Measurements from ENCODE around the gene SPATA7.

The SPATA7 gene

DNA sequence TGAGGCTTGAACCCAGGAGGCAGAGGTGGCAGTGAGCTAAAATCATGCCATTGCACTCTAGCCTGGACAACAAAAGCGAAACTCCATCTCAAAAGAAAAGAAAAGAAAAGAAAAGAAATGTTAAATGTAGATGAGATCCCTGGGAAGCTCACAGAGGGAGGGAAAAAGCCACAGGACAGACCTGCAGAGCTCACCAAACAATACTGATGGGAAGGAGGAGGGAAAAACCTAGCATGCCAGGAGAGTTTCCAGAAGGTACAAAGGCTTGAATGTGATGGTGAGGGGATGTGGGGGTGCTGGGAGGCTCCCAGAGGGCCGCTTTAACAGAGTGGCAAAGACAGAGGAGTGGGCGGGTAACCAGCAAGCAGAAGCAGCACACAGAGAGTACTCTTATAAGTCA lies 97.1 kb downstream of the SPATA7 start:
- DNase-seq (ENCODE audit: low spot score) = no peak

Data from ecto neural progenitor cell (in vitro differentiated cells).